ENCODE data around the gene NBPF20. TPM values are rescaled to one million over a fixed set of nuclear protein-coding genes. Genes with fewer than 3 reads are reported as not detected.
"Not testable (repeated sequence)": the region's sequence is repeated elsewhere in the genome, so short reads cannot be mapped to it uniquely, and the experiment has no call there.

The NBPF20 gene
- total RNA-seq, 1 donor from 2014 or later, result 4.3 TPM

GRCh38 chr1:145454824-145455177 is 29.4 kb upstream of the NBPF20 start:
- DNase-seq (ENCODE audit: extremely low spot score, unreplicated experiment); H3K9me3 Mint-ChIP-seq; H3K27ac Mint-ChIP-seq; H3K36me3 Mint-ChIP-seq; H3K4me1 Mint-ChIP-seq (ENCODE audit: unreplicated experiment): not testable (repeated sequence)
- H3K27me3 Mint-ChIP-seq, result peaks cover 38% of the 10 kb centered on the region
- H3K4me3 Mint-ChIP-seq, result peak overlapping the region; percentile 60

- Mint-ChIP-seq H3K4me3 (peak overlapping the region; percentile 70), H3K27me3 (peaks cover 38% of the 10 kb centered on the region)
- DNase-seq (ENCODE audit: extremely low spot score, unreplicated experiment), result not testable (repeated sequence)
These were observed 28.7 kb upstream of the NBPF20 start for GRCh38 chr1:145453873-145454823.

GRCh38 chr1:145452506-145452905 is 27.1 kb upstream of the NBPF20 start:
- H3K4me1 Mint-ChIP-seq (ENCODE audit: unreplicated experiment); H3K4me3 Mint-ChIP-seq; H3K9me3 Mint-ChIP-seq; H3K36me3 Mint-ChIP-seq; H3K27ac Mint-ChIP-seq; DNase-seq (ENCODE audit: extremely low spot score, unreplicated experiment): not testable (repeated sequence)
- H3K27me3 Mint-ChIP-seq, result peaks cover 32% of the 10 kb centered on the region

More at GRCh38 chr1:145453873-145454823, 28.7 kb upstream of the NBPF20 start:
- H3K9me3 Mint-ChIP-seq; H3K4me1 Mint-ChIP-seq (ENCODE audit: unreplicated experiment); H3K27ac Mint-ChIP-seq; H3K36me3 Mint-ChIP-seq: not testable (repeated sequence)

- H3K36me3 Mint-ChIP-seq; H3K9me3 Mint-ChIP-seq; DNase-seq (ENCODE audit: extremely low spot score, unreplicated experiment); H3K4me1 Mint-ChIP-seq (ENCODE audit: unreplicated experiment); H3K4me3 Mint-ChIP-seq; H3K27ac Mint-ChIP-seq: not testable (repeated sequence)
- peaks cover 32% of the 10 kb centered on the region for H3K27me3 Mint-ChIP-seq
These were observed 26.5 kb upstream of the NBPF20 start for GRCh38 chr1:145451914-145452313.

GRCh38 chr1:145445219-145445618 is 19.8 kb upstream of the NBPF20 start:
- DNase-seq (ENCODE audit: extremely low spot score, unreplicated experiment); H3K27ac Mint-ChIP-seq; H3K4me3 Mint-ChIP-seq; H3K9me3 Mint-ChIP-seq; H3K36me3 Mint-ChIP-seq; H3K4me1 Mint-ChIP-seq (ENCODE audit: unreplicated experiment): not testable (repeated sequence)
- H3K27me3 Mint-ChIP-seq, result peaks cover 11% of the 10 kb centered on the region

- DNase-seq (ENCODE audit: extremely low spot score, unreplicated experiment); H3K4me1 Mint-ChIP-seq (ENCODE audit: unreplicated experiment); H3K27ac Mint-ChIP-seq; H3K9me3 Mint-ChIP-seq; H3K27me3 Mint-ChIP-seq; H3K36me3 Mint-ChIP-seq; H3K4me3 Mint-ChIP-seq: not testable (repeated sequence)
These were observed 16.9 kb upstream of the NBPF20 start for GRCh38 chr1:145442340-145442739.

- not testable (repeated sequence) for DNase-seq (ENCODE audit: extremely low spot score, unreplicated experiment)
- peak overlapping the region; percentile 78 for H3K4me3 Mint-ChIP-seq
These were observed 6.2 kb upstream of the NBPF20 start for GRCh38 chr1:145431363-145432256.

GRCh38 chr1:145430830-145431229 is 5.4 kb upstream of the NBPF20 start:
- not testable (repeated sequence) for H3K9me3 Mint-ChIP-seq; H3K36me3 Mint-ChIP-seq; DNase-seq (ENCODE audit: extremely low spot score, unreplicated experiment); H3K27ac Mint-ChIP-seq; H3K4me1 Mint-ChIP-seq (ENCODE audit: unreplicated experiment)
- Mint-ChIP-seq H3K4me3 (peak overlapping the region; percentile 51), H3K27me3 (peaks cover 61% of the 10 kb centered on the region)

More at GRCh38 chr1:145431363-145432256, 6.2 kb upstream of the NBPF20 start:
- not testable (repeated sequence) for H3K9me3 Mint-ChIP-seq; H3K27ac Mint-ChIP-seq; H3K36me3 Mint-ChIP-seq; H3K4me1 Mint-ChIP-seq (ENCODE audit: unreplicated experiment)
- TF ChIP-seq CTCF (conservative IDR thresholded peaks at IDR 0.05), result peak; percentile 44
- H3K27me3 Mint-ChIP-seq, result peaks cover 64% of the 10 kb centered on the region

- not testable (repeated sequence) for H3K4me1 Mint-ChIP-seq (ENCODE audit: unreplicated experiment); DNase-seq (ENCODE audit: extremely low spot score, unreplicated experiment); H3K9me3 Mint-ChIP-seq; H3K4me3 Mint-ChIP-seq; H3K36me3 Mint-ChIP-seq; H3K27ac Mint-ChIP-seq
- peaks cover 69% of the 10 kb centered on the region for H3K27me3 Mint-ChIP-seq
These were observed 3.9 kb upstream of the NBPF20 start for GRCh38 chr1:145429329-145429728.

- H3K36me3 Mint-ChIP-seq; H3K4me1 Mint-ChIP-seq (ENCODE audit: unreplicated experiment); DNase-seq (ENCODE audit: extremely low spot score, unreplicated experiment); H3K9me3 Mint-ChIP-seq; H3K27ac Mint-ChIP-seq: not testable (repeated sequence)
- Mint-ChIP-seq H3K27me3 (peaks cover 36% of the 10 kb centered on the region), H3K4me3 (peak overlapping the region; percentile 98)
These were observed 579 bp downstream of the NBPF20 start for GRCh38 chr1:145424612-145425435.

GRCh38 chr1:145415149-145415548 is 10.3 kb downstream of the NBPF20 start:
- not testable (repeated sequence) for H3K27me3 Mint-ChIP-seq; DNase-seq (ENCODE audit: extremely low spot score, unreplicated experiment); H3K27ac Mint-ChIP-seq; H3K9me3 Mint-ChIP-seq; H3K36me3 Mint-ChIP-seq; H3K4me3 Mint-ChIP-seq; H3K4me1 Mint-ChIP-seq (ENCODE audit: unreplicated experiment)

GRCh38 chr1:145407266-145407665 is 18.1 kb downstream of the NBPF20 start:
- H3K36me3 Mint-ChIP-seq; H3K4me1 Mint-ChIP-seq (ENCODE audit: unreplicated experiment); H3K9me3 Mint-ChIP-seq; H3K4me3 Mint-ChIP-seq; H3K27me3 Mint-ChIP-seq; DNase-seq (ENCODE audit: extremely low spot score, unreplicated experiment); H3K27ac Mint-ChIP-seq: not testable (repeated sequence)

Data from type B pancreatic cell (in vitro differentiated cells).